SK-N-MC (cell line): ENCODE measurements around the gene S100A14.

Experiments used
- EZH2 ChIP-seq: fragments of 200-600 bp; sonication (generic); IDR thresholded peaks from one replicate; pipeline ENCODE4 v1.6.1; 2017; ENCODE audit warnings: antibody characterized with exemption
- FOXP2 ChIP-seq: optimal IDR thresholded peaks from 2 replicates; pipeline ENCODE3; 2011; ENCODE audit warnings: mild to moderate bottlenecking, moderate library complexity; ENCODE audit not compliant: insufficient read depth; ENCODE audit errors: extremely low read length, control extremely low read depth
- POLR2AphosphoS5 ChIP-seq: IDR thresholded peaks from 2 replicates; pipeline ENCODE4 v1.6.1; 2012; ENCODE audit warnings: mild to moderate bottlenecking, low read depth, low read length, borderline replicate concordance

- no peak for TF ChIP-seq EZH2
- no peak for TF ChIP-seq POLR2AphosphoS5
- TF ChIP-seq FOXP2 = no peak
Measured at GRCh38 chr1:153608742-153609584, 7.2 kb downstream of the S100A14 start.
